ENCODE results near the gene RFT1. TPM values are rescaled to one million over a fixed set of nuclear protein-coding genes. Genes with fewer than 3 reads are reported as not detected.

RFT1 gene
- polyA plus RNA-seq, 3 donors = 8.2 to 34.9 (median 25.6) TPM

GRCh38 chr3:53156368-53156834, 26.2 kb upstream of the RFT1 start:
- H3K27me3 ChIP-seq (ENCODE audit: control insufficient read depth in 2 of 2, insufficient read depth in 2 of 2, low read length in 2 of 2) = peaks cover 0 to 14% of the 10 kb centered on the region in 2 donors
- WGBS (ENCODE audit: insufficient coverage) = 31% methylated on average over 6 of the region's 36 CpGs
- peak overlapping the region in 1 of 2 donors; percentile 53 for H3K4me3 Mint-ChIP-seq

GRCh38 chr3:53155760-53156159, 25.5 kb upstream of the RFT1 start:
- H4K20me1 ChIP-seq (ENCODE audit: insufficient read depth, low read length) = peaks cover 15% of the 10 kb centered on the region
- peaks cover 10 to 26% (median 18%) of the 10 kb centered on the region in 3 donors for H3K27me3 Mint-ChIP-seq (ENCODE audit: low read depth in 3 of 3)
- no peaks in the 10 kb centered on the region for H3K9me3 ChIP-seq (replicated peaks in 1 of 2; ENCODE audit: control insufficient read depth in 1 of 2, insufficient read depth in 1 of 2, low read length in 2 of 2)
- H3K4me2 ChIP-seq (replicated peaks; ENCODE audit: extremely low read depth, low read length, poor library complexity, severe bottlenecking) = no peak overlapping the region
- H3K27me3 ChIP-seq (ENCODE audit: control insufficient read depth in 2 of 2, insufficient read depth in 2 of 2, low read length in 2 of 2) = peaks cover 0 to 14% of the 10 kb centered on the region in 2 donors
- WGBS (ENCODE audit: insufficient coverage) = 90% methylated on average over 2 of the region's 6 CpGs
- peaks cover 17% of the 10 kb centered on the region for H3K79me2 ChIP-seq (ENCODE audit: insufficient read depth, low read length)
- intact Hi-C loops (cut with micrococcal nuclease) = no loop called here
- H3K27ac Mint-ChIP-seq = peak overlapping the region in 2 of 7 donors; percentile 46 to 69
- H3K4me3 Mint-ChIP-seq = no peak overlapping the region
- no peaks in the 10 kb centered on the region for H3K36me3 ChIP-seq (replicated peaks in 1 of 2; ENCODE audit: control insufficient read depth in 1 of 2, insufficient read depth in 2 of 2, low read length in 2 of 2)
- H3K27ac ChIP-seq (ENCODE audit: low read depth in 1 of 2, low read length in 2 of 2) = no peak overlapping the region
- no peak overlapping the region for H2AFZ ChIP-seq (ENCODE audit: insufficient read depth, low read depth, low read length, poor library complexity, severe bottlenecking)
- H3K9ac ChIP-seq (ENCODE audit: insufficient read depth, low read length, poor library complexity, severe bottlenecking) = no peak overlapping the region
- TF ChIP-seq CTCF (IDR thresholded peaks at IDR 0.05) = no peak
- H3K4me1 ChIP-seq (ENCODE audit: control insufficient read depth in 1 of 2, insufficient read depth in 2 of 2, low read length in 2 of 2) = peaks cover 57 to 69% of the 10 kb centered on the region in 2 donors
- peaks cover 63% of the 10 kb centered on the region for H3K4me1 Mint-ChIP-seq
- no peaks in the 10 kb centered on the region for H3K36me3 Mint-ChIP-seq
- H3K9me3 Mint-ChIP-seq = peaks cover 0 to 4% (median 0%) of the 10 kb centered on the region in 7 donors
- no peak overlapping the region for H3K4me3 ChIP-seq (replicated peaks in 1 of 3; ENCODE audit: low read depth in 2 of 3, low read length in 3 of 3)
- DNase-seq = no peak

More at GRCh38 chr3:53156368-53156834, 26.2 kb upstream of the RFT1 start:
- TF ChIP-seq CTCF (IDR thresholded peaks at IDR 0.05) = no peak
- H3K79me2 ChIP-seq (ENCODE audit: insufficient read depth, low read length) = peaks cover 23% of the 10 kb centered on the region
- Mint-ChIP-seq H3K4me1 (peaks cover 61% of the 10 kb centered on the region), H3K27me3 (ENCODE audit: low read depth in 3 of 3) (peaks cover 10 to 26% (median 18%) of the 10 kb centered on the region in 3 donors), H3K9me3 (peaks cover 0 to 3% (median 0%) of the 10 kb centered on the region in 7 donors), H3K27ac (no peak overlapping the region), H3K36me3 (no peaks in the 10 kb centered on the region)
- H3K9ac ChIP-seq (ENCODE audit: insufficient read depth, low read length, poor library complexity, severe bottlenecking) = no peak overlapping the region
- H3K36me3 ChIP-seq (replicated peaks in 1 of 2; ENCODE audit: control insufficient read depth in 1 of 2, insufficient read depth in 2 of 2, low read length in 2 of 2) = no peaks in the 10 kb centered on the region
- peak overlapping the region; percentile 7 for H3K4me2 ChIP-seq (replicated peaks; ENCODE audit: extremely low read depth, low read length, poor library complexity, severe bottlenecking)
- intact Hi-C loops (cut with micrococcal nuclease) = no loop called here
- H2AFZ ChIP-seq (ENCODE audit: insufficient read depth, low read depth, low read length, poor library complexity, severe bottlenecking) = no peak overlapping the region
- H3K4me1 ChIP-seq (ENCODE audit: control insufficient read depth in 1 of 2, insufficient read depth in 2 of 2, low read length in 2 of 2) = peaks cover 57 to 70% of the 10 kb centered on the region in 2 donors
- peaks cover 15% of the 10 kb centered on the region for H4K20me1 ChIP-seq (ENCODE audit: insufficient read depth, low read length)
- DNase-seq = no peak
- H3K4me3 ChIP-seq (replicated peaks in 1 of 3; ENCODE audit: low read depth in 2 of 3, low read length in 3 of 3) = no peak overlapping the region
- H3K27ac ChIP-seq (ENCODE audit: low read depth in 1 of 2, low read length in 2 of 2) = no peak overlapping the region
- H3K9me3 ChIP-seq (replicated peaks in 1 of 2; ENCODE audit: control insufficient read depth in 1 of 2, insufficient read depth in 1 of 2, low read length in 2 of 2) = no peaks in the 10 kb centered on the region

Measured in CD14-positive monocyte (primary cell).